ENCODE measurements around the gene MACROD2. TPM values are rescaled to one million over a fixed set of nuclear protein-coding genes. Genes with fewer than 3 reads are reported as not detected.

The MACROD2 gene
- total and polyA plus RNA-seq, 2 of the 4 experiments (the other 2 are of a cell fraction), result not detected

DNA sequence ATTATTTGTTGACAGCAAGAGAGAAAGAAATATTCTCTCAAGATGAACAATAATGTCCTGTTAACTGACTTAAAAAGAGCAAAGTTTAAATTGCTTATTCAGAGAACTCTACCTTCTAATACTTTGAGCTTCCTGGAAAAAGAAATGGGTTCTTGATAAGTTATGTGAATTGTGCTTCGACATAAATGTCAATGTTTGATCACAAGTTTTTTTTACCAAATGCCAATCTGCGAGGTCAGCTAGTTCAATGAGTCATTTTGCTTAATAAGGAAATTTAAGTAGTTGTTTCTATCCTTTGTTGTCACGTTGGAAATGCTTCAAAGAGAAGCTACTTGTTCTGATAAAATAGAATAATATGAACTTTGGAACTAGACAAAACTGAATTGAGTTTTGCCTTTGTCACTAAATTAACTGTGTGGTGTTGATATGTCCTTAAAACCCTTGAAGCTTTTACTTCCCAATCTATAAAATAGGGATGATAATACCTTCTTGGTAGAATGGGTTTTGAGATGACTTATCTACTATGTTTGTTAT is 984.2 kb downstream of the MACROD2 start:
- Histone ChIP-seq H4K8ac (ENCODE audit: low read depth in 2 of 2, low read length in 2 of 2) (no peak overlapping the region), H3K27ac (ENCODE audit: insufficient read depth, low read length) (no peak overlapping the region), H3K56ac (ENCODE audit: extremely low read depth, insufficient read depth, low read length) (no peak overlapping the region), H2BK15ac (ENCODE audit: low read depth, low read length) (no peak overlapping the region), H3K79me1 (ENCODE audit: low read depth in 1 of 2, low read length in 2 of 2) (no peaks in the 10 kb centered on the region), H3K18ac (ENCODE audit: low read depth, low read length) (no peak overlapping the region), H2BK5ac (ENCODE audit: low read depth, low read length, poor library complexity, severe bottlenecking) (no peak overlapping the region), H2AK9ac (replicated peaks; ENCODE audit: low read depth, low read length, poor library complexity) (no peak overlapping the region), H2AFZ (replicated peaks; ENCODE audit: low read length, poor library complexity) (no peak overlapping the region), H4K5ac (ENCODE audit: low read depth, low read length) (no peak overlapping the region), H3K4me3 (ENCODE audit: insufficient read depth, low read depth, low read length) (no peak overlapping the region), H3K36me3 (ENCODE audit: control insufficient read depth, insufficient read depth, low read length) (no peaks in the 10 kb centered on the region), H3K9me1 (ENCODE audit: insufficient read depth, low read length) (no peaks in the 10 kb centered on the region), H2BK120ac (ENCODE audit: low read depth, low read length) (no peak overlapping the region), H2BK20ac (ENCODE audit: low read depth, low read length) (no peak overlapping the region), H3K9ac (ENCODE audit: low read depth, low read length) (no peak overlapping the region), H3K4me2 (ENCODE audit: low read depth, low read length) (no peak overlapping the region), H4K20me1 (ENCODE audit: insufficient read depth, low read length) (no peaks in the 10 kb centered on the region), H3K14ac (replicated peaks; ENCODE audit: low read depth, low read length) (no peak overlapping the region), H2AK5ac (ENCODE audit: low read depth, low read length) (no peak overlapping the region), H3K23ac (ENCODE audit: low read depth, low read length) (no peak overlapping the region), H3K9me3 (ENCODE audit: control insufficient read depth, insufficient read depth, low read length) (peaks cover 8% of the 10 kb centered on the region), H3K27me3 (ENCODE audit: control insufficient read depth, insufficient read depth, low read length) (no peaks in the 10 kb centered on the region), H3K4me1 (ENCODE audit: control insufficient read depth, insufficient read depth, low read length) (no peaks in the 10 kb centered on the region), H3K4ac (ENCODE audit: low read depth, low read length) (no peak overlapping the region), H4K91ac (ENCODE audit: insufficient read depth, low read depth, low read length) (no peak overlapping the region)
- POLR2A ChIA-PET (ENCODE audit: unreplicated experiment), result no interaction called here
- no CpG with 5 or more reads among the region's 3 CpGs for WGBS, 2 experiments (ENCODE audit: extremely low coverage in 2 of 2, insufficient read length in 1 of 2)
- dilution Hi-C loops (cut with HindIII; ENCODE audit: low sequenced_read_pairs, unreplicated experiment) (no loop called here), intact Hi-C loops (cut with micrococcal nuclease) (no loop called here), in situ Hi-C loops (cut with MboI; ENCODE audit: low sequenced_read_pairs) (no loop called here)
- no TSS peak for BruUV-seq (replicated peaks)
- DNase-seq (no peak), ATAC-seq (ENCODE audit: low read depth) (no peak)
- TF ChIP-seq CHD1 (IDR thresholded peaks at IDR 0.05; ENCODE audit: low read depth, low read length) (no peak), RCOR1 (IDR thresholded peaks at IDR 0.05; ENCODE audit: insufficient replicate concordance, low read length) (no peak), RFX5 (IDR thresholded peaks at IDR 0.05; ENCODE audit: low read depth, low read length) (no peak), SMC3 (IDR thresholded peaks at IDR 0.05; ENCODE audit: low read depth, low read length) (no peak), MXI1 (IDR thresholded peaks at IDR 0.05; ENCODE audit: borderline replicate concordance, low read depth, low read length) (no peak), POLR2A (IDR thresholded peaks at IDR 0.05; ENCODE audit: low read depth, low read length) (no peak)
- TF ChIP-seq, protein P1, sequence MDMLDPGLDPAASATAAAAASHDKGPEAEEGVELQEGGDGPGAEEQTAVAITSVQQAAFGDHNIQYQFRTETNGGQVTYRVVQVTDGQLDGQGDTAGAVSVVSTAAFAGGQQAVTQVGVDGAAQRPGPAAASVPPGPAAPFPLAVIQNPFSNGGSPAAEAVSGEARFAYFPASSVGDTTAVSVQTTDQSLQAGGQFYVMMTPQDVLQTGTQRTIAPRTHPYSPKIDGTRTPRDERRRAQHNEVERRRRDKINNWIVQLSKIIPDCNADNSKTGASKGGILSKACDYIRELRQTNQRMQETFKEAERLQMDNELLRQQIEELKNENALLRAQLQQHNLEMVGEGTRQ (IDR thresholded peaks at IDR 0.05; ENCODE audit: low read depth, low read length), result no peak
- TF ChIP-seq, protein P2, sequence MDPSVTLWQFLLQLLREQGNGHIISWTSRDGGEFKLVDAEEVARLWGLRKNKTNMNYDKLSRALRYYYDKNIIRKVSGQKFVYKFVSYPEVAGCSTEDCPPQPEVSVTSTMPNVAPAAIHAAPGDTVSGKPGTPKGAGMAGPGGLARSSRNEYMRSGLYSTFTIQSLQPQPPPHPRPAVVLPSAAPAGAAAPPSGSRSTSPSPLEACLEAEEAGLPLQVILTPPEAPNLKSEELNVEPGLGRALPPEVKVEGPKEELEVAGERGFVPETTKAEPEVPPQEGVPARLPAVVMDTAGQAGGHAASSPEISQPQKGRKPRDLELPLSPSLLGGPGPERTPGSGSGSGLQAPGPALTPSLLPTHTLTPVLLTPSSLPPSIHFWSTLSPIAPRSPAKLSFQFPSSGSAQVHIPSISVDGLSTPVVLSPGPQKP (IDR thresholded peaks at IDR 0.05; ENCODE audit: borderline replicate concordance, low read depth, low read length), result no peak
- CTCF ChIA-PET, result interaction anchor here (0.6 kb wide), 1 partner anchor 15 kb away, joined by 3 read pairs; no protein-coding TSS in a partner anchor

Data from IMR-90 (cell line).